CD4-positive, alpha-beta T cell treated with Interleukin-6 for 4 hours (primary cell): ENCODE results near the gene CDH12.

ENCODE experiments used
- DNase-seq: peaks from one replicate; pipeline ENCODE4 v3.0.0-alpha.2; 2020; ENCODE audit warnings: mixed read lengths

The CDH12 gene

GRCh38 chr5:21918451-21918850, 934.7 kb downstream of the CDH12 start:
- no peak for DNase-seq

- DNase-seq, result no peak
Measured at GRCh38 chr5:21910731-21911130, 942.4 kb downstream of the CDH12 start.

GRCh38 chr5:21895766-21896350, 957.3 kb downstream of the CDH12 start:
- no peak for DNase-seq

- DNase-seq, result no peak
Measured at GRCh38 chr5:21893161-21893560, 960.0 kb downstream of the CDH12 start.

GRCh38 chr5:21889581-21889980, 963.6 kb downstream of the CDH12 start:
- DNase-seq, result no peak

GRCh38 chr5:21882074-21882745, 970.9 kb downstream of the CDH12 start:
- DNase-seq, result no peak

GRCh38 chr5:21880164-21880563, 973.0 kb downstream of the CDH12 start:
- DNase-seq, result no peak

GRCh38 chr5:21862986-21863385, 990.2 kb downstream of the CDH12 start:
- no peak for DNase-seq

GRCh38 chr5:21858441-21858840, 994.7 kb downstream of the CDH12 start:
- DNase-seq, result no peak

GRCh38 chr5:21856987-21857386, 996.2 kb downstream of the CDH12 start:
- DNase-seq, result no peak

GRCh38 chr5:21847300-21847699, 1005.8 kb downstream of the CDH12 start:
- no peak for DNase-seq

GRCh38 chr5:21844960-21845359, 1008.2 kb downstream of the CDH12 start:
- DNase-seq, result no peak

GRCh38 chr5:21834863-21835262, 1018.3 kb downstream of the CDH12 start:
- DNase-seq, result no peak

GRCh38 chr5:21831145-21831787, 1021.9 kb downstream of the CDH12 start:
- DNase-seq, result no peak

- DNase-seq, result no peak
Measured at GRCh38 chr5:21826884-21827283, 1026.3 kb downstream of the CDH12 start.

GRCh38 chr5:21823588-21823987, 1029.6 kb downstream of the CDH12 start:
- no peak for DNase-seq

GRCh38 chr5:21823076-21823574, 1030.0 kb downstream of the CDH12 start:
- DNase-seq, result no peak

- no peak for DNase-seq
Measured at GRCh38 chr5:21820527-21820926, 1032.6 kb downstream of the CDH12 start.

GRCh38 chr5:21818370-21818720, 1034.8 kb downstream of the CDH12 start:
- no peak for DNase-seq

- no peak for DNase-seq
Measured at GRCh38 chr5:21817668-21818369, 1035.3 kb downstream of the CDH12 start.

GRCh38 chr5:21810737-21811316, 1042.3 kb downstream of the CDH12 start:
- DNase-seq, result no peak

GRCh38 chr5:21809611-21810010, 1043.5 kb downstream of the CDH12 start:
- DNase-seq, result no peak

GRCh38 chr5:21807953-21808352, 1045.2 kb downstream of the CDH12 start:
- DNase-seq, result no peak
